Retina (tissue), 1 donor: ENCODE data around the gene CHN2.
A peak's percentile ranks its signal among the peaks of the same experiment; 100 is the strongest.
"Not testable (repeated sequence)": the region's sequence is repeated elsewhere in the genome, so short reads cannot be mapped to it uniquely, and the experiment has no call there.

Experiments used
- DNase-seq: peaks from one replicate; pipeline ENCODE4 v3.0.0-alpha.2; 2016

CHN2 gene

GRCh38 chr7:29190349-29191045, 4.1 kb upstream of the CHN2 start:
- no peak for DNase-seq

GRCh38 chr7:29192323-29192722, 2.3 kb upstream of the CHN2 start:
- DNase-seq: no peak

- no peak for DNase-seq
Measured at GRCh38 chr7:29192811-29193210, 1.8 kb upstream of the CHN2 start.

- DNase-seq: peak; percentile 65
Measured at GRCh38 chr7:29193316-29194205, 1.0 kb upstream of the CHN2 start.

GRCh38 chr7:29194206-29194593, 375 bp upstream of the CHN2 start:
- no peak for DNase-seq

- no peak for DNase-seq
Measured at GRCh38 chr7:29196191-29196590, 1.6 kb downstream of the CHN2 start.

- no peak for DNase-seq
Measured at GRCh38 chr7:29196971-29197595, 2.5 kb downstream of the CHN2 start.

- no peak for DNase-seq
Measured at GRCh38 chr7:29197916-29198315, 3.3 kb downstream of the CHN2 start.

- DNase-seq: no peak
Measured at GRCh38 chr7:29199776-29200175, 5.2 kb downstream of the CHN2 start.

GRCh38 chr7:29202651-29203069, 8.1 kb downstream of the CHN2 start:
- DNase-seq: no peak

GRCh38 chr7:29204491-29205272, 10.1 kb downstream of the CHN2 start:
- DNase-seq: no peak

- no peak for DNase-seq
Measured at GRCh38 chr7:29207162-29207801, 12.7 kb downstream of the CHN2 start.

GRCh38 chr7:29208410-29209250, 14.1 kb downstream of the CHN2 start:
- no peak for DNase-seq

- DNase-seq: no peak
Measured at GRCh38 chr7:29209745-29210144, 15.2 kb downstream of the CHN2 start.

GRCh38 chr7:29212736-29213135, 18.2 kb downstream of the CHN2 start:
- not testable (repeated sequence) for DNase-seq

- no peak for DNase-seq
Measured at GRCh38 chr7:29214056-29214455, 19.5 kb downstream of the CHN2 start.

- DNase-seq: no peak
Measured at GRCh38 chr7:29214816-29215215, 20.2 kb downstream of the CHN2 start.

- DNase-seq: no peak
Measured at GRCh38 chr7:29216128-29216527, 21.6 kb downstream of the CHN2 start.

GRCh38 chr7:29217113-29217512, 22.5 kb downstream of the CHN2 start:
- no peak for DNase-seq

- DNase-seq: no peak
Measured at GRCh38 chr7:29224726-29225125, 30.2 kb downstream of the CHN2 start.

- no peak for DNase-seq
Measured at GRCh38 chr7:29228289-29229011, 33.9 kb downstream of the CHN2 start.
